GM19023 (cell line): Measurements from ENCODE around the gene NHLRC3.
"Not testable (repeated sequence)": the region's sequence is repeated elsewhere in the genome, so short reads cannot be mapped to it uniquely, and the experiment has no call there.

Source experiments
- ATAC-seq: cut with Tn5 transposase; IDR thresholded peaks from one replicate; pipeline ENCODE4 v1.9.1; 2021; ENCODE audit warnings: mild to moderate bottlenecking, moderate library complexity; ENCODE audit not compliant: unreplicated experiment

NHLRC3 gene, protein sequence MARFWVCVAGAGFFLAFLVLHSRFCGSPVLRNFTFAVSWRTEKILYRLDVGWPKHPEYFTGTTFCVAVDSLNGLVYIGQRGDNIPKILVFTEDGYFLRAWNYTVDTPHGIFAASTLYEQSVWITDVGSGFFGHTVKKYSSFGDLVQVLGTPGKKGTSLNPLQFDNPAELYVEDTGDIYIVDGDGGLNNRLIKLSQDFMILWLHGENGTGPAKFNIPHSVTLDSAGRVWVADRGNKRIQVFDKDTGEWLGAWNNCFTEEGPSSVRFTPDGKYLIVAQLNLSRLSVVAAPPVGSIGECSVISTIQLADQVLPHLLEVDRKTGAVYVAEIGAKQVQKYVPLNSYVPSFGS

DNA sequence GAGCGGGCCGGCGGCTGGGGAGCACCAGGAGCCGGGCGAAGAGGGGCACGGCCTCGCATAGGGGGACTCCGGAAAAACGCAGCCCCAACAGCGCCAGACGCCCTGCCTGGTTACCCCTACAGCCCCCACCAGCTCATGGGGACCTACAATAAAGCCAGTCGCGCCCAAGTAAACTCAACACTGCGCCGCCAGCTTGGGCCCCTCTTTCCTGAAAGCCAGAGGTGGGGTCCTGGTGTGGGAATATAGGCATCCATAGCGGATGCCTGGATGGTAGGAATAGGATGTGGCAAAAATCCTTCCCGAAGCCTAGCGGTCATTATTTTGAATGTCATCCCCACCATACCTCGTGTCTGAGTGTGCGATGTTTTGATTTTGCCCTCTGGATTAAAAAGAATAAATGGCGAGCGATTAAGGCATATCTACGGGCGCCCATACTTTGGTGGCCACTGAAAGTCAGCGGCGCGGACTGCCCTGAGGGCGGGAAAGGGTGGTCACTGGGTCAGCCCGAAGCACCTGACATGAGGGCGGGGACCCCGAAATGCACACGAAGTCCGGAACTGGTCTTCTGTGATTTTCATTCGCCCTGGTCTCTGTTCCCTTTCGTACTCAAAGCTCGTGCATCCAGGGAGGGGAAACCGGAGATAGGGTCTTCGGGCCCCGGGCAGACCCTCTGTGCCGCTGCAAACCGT, at the start of gene NHLRC3, which contains the start of gene PROSER1:
TSS of gene NHLRC3 (plus strand) at position 577 of the 689 bp plus-strand sequence. CDS start 184 bp downstream, outside the sequence.
TSS of gene PROSER1 (minus strand) at position 210 of the 689 bp plus-strand sequence. CDS start 847 bp downstream, outside the sequence.
- ATAC-seq = peak; percentile 81

DNA sequence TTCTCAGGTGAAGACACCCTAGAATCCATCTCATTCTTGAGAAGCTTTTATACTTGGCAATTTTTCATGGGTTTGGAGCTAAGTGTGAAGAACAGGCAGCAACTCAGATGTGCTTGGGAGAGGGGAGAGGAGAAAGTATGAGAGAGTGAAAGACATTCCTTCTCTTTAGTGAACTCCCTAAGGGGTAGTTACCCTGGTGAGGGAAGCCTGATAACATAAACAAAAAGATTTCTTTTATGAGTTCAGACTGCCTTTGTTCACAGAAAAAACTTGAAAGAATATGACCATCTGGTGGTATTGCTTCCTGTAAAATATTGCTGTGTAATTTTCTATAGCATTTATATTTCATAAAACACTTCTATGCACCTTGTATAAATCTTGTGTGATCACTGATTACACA, 47.6 kb upstream of the NHLRC3 start, which contains the start of gene STOML3:
TSS of gene STOML3 (minus strand) at position 139 of the 400 bp plus-strand sequence. CDS start at position 29, 110 bp downstream.
- no peak for ATAC-seq

DNA sequence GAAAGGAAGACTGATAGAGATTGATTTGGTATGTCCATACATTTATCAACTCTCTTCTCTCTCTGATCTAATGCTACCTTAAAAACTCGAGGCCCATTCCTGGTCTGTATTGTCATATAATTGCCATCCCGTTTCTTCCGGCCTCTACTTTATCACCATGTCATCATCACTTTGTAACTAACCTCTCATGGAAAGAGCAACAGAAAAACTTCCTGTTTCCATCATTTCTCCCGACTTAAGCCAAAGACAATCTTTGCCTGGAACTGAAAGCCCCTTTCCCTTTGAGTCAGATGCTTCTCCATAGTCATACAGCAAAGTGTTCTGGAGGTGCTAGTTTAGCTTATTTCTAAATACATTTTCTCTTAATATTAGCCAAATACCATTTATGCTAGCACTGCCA, 44.9 kb upstream of the NHLRC3 start:
- no peak for ATAC-seq

DNA sequence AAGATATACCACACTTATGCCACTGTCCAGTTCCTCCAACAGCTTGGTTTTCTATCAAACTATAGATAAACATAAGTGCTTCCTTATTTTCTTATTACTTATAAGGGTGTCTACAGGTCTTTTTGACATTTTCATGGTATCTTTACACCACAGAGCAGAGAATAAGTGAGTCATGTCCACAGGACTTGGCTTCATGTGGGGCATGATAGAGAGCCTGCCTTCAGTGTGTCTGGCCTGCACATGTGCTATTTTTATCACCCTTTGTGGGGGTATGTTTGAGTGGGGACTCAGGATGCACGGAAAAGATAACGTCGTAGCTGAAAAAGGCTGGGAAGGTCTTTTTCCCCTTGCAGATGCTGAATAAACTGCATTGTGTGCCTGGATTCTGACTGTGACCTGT, 39.5 kb upstream of the NHLRC3 start:
- no peak for ATAC-seq

DNA sequence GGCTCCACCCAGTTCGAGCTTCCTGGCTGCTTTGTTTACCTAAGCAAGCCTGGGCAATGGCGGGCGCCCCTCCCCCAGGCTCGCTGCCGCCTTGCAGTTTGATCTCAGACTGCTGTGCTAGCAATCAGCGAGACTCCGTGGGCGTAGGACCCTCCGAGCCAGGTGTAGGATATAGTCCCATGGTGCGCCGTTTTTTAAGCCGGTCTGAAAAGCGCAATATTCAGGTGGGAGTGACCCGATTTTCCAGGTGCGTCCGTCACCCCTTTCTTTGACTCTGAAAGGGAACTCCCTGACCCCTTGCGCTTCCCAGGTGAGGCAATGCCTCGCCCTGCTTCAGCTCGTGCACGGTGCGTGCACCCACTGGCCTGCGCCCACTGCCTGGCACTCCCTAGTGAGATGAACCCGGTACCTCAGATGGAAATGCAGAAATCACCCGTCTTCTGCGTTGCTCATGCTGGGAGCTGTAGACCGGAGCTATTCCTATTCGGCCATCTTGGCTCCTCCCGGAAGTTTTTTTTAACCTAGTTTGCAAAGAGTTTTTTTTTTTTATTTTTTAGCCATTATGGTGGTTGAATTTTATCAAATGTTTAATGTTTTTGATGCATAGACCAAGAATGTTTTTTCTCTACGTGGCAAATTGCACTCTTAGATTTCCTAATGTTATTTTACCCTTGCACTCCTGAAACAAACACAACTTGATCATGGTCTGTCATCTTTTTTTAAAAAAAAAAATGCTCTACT, 31.7 kb upstream of the NHLRC3 start:
- not testable (repeated sequence) for ATAC-seq

DNA sequence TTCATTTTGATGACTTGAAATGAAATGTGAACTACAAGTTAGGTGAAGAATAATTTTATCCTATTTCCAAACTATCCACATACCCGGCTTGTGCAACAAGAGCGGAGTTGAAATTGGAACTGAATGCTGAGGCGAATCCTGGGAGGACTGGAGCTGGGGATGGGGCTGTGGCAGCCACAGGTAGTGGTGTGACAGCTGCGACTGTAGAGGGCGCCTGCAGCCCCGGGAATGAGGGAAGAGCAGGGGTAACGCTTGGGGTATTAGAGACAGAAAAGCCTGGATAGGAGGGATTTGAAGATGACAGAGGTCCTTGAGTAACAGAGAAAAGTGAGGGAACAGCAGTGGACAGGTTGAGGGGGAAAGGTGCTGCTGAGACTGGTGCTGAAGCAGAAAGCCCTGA, 25.6 kb upstream of the NHLRC3 start:
- ATAC-seq = no peak

DNA sequence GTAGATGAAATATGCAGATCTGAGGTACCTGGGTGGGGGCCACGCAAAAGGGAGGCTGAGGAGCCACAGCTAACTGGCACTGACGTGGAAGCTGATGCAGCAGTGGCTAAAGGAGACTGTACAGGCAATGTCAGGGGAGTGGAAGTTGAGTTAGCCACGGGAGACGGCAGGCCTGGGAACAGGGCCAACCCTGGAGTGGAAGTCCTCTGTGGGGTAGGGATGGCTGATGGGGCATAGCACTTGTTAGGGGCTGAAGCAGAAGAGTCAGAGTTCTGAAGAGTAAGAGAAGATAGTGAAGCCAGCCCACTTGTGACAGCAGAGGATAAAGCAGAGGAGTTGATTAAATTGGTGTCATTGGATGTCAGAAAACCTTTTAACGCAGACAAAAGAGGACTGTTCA, 24.8 kb upstream of the NHLRC3 start:
- ATAC-seq = no peak

DNA sequence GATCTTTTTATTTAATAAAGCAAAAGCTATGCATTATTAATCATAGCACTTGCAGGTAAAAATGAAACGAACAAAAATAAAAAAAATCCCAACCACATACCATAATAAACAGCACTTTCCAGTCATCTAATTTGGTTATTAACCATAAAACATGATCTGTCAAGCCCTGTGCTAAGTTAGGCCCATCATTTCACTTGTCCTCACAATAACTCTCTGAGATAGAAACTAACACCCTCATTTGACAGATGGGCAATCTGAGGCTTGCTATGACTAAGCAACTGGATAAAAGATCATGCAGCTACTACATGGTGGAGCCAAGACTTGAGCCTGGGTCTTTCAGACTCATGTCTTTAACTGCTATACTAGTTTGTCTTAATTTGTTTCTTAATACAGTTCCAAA, 22.2 kb upstream of the NHLRC3 start:
- ATAC-seq = peak; percentile 66

DNA sequence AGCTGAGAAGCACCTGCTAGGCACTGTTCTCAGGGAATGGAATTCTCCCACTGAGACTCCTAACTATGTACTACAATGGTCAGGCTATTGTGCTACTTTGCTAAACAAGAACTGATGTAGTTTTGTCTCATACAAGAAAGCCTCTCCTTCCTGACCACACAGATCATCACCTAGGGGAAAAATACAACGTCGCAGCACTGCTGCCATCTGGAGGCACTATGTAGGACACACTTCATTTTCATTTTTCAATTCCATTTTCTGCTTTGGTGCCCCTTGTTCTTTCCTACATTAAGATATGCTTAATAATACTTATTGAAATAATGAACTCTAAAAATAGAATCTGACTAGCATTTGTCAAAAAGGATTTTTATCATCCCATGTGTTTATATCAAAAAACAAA, 21.5 kb upstream of the NHLRC3 start:
- peak; percentile 85 for ATAC-seq

DNA sequence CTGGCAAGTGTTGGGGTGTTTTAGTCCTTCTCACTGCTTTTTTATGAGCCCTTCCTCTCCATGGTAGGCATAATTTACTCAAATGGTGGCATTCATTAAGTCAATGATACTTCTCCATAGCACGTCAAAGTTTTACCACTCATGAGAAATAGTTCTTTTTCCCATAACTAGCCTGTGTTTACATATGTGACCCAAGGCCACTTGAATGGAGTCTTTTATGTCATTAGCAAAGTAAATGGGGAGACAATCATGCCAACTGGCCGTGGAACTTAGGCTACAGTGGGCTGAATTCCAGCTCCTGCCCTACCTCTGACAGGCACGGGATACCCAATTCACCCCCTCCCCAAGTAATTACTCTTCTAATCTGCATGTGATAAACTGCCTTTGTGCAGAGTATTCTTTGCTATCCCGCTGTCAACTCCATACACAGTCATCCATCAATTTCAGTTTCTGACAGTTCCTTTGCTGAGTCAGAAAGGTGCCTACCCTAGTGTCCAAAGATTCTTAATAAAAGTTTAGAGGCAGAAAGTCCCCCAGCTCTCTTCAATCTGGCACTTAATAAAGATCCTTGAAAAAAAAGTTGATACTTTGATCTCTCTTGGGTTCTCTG, 17.3 kb upstream of the NHLRC3 start:
- no peak for ATAC-seq

DNA sequence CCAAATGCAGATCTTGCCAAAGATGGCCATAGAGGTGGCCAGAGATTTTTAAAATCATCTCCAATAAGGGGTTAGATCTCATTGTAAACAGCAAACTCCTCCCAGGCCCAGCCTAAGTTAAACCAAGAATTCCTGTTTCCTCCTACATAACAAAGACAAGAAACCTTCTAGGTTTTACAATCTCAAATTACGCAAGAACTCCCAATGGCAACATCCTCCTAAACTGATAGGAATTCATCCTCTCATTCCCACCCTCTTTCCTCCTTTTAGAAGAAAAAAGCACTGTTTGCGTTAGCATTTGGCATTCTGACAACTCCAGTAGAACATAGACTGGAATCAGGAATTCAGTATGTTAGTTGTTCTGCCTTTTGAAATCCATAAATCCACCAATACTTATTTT, 14.9 kb upstream of the NHLRC3 start:
- no peak for ATAC-seq

DNA sequence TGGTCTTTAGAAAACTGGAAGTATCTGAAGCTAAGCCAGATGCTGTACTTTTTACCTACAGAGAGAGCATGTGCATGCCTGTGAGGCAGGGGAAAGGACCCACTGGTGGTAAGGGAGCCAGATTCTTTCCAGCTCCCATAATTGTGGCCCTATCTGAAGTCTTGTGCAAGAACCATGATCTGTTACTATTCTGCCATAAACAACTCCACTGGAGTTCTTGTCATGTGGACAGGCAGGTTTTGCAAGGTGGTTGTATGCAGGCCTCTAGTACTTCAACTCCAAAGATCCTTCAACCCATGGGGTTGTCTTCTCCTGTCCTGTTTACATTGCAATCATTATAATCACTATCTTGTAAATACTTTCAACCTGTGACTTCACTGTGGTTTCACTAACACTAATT, 14.5 kb upstream of the NHLRC3 start:
- no peak for ATAC-seq

DNA sequence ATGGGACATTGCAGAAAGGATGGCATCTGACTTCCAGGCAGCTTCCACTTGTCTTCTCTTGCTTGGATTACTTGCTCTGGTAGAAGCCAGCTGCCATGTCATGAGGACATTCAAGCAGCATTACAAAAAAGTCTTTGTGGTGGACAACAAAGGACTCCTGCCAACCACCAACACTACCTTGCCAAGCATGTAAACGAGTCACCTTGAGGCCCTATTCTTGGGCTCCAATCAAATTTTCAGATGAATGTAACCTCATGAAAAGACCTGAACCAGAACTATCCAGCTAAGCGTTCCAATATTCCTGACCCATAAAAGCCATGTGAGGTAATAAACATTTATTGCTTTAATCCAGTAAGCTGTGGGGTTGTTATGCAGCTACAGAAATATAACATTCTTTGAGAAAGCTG, 12.8 kb upstream of the NHLRC3 start:
- no peak for ATAC-seq

DNA sequence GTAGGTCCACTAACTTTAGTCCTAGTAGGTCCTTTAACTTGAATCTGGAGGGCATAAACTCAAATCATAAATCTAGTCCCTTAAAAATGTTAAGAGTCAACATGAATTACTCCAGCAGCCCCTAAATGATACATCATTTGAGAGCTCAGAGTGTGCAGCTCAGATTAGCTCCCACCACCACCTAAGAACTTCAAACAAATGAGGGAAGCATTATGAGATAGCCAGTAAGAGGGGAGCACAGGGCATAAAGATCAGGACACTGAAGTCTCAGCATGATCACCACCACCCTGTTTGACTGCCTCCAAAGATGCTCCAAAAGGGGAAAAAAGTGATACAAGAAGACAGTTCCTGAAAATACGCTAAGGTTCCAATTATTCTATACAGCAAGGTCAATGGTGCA, 6.1 kb upstream of the NHLRC3 start:
- ATAC-seq = no peak

DNA sequence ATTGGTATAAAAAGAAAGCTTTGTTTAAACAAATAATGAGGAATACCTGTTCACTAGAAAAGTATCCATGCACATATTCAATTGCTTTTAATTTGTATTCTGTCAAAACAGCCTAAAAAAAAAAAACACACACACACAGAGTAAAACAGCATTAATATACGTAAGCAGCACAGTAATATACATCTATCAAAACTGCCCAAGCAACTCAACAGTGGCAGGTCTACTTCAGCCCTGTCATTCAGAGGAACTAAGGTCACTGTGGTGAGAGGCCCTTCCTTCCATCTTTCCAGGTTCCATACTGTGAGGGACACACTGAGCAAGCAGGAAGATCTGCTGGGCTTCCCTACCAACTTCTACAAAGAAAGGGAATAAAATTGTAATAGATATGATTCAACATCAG, 4.2 kb upstream of the NHLRC3 start:
- no peak for ATAC-seq

DNA sequence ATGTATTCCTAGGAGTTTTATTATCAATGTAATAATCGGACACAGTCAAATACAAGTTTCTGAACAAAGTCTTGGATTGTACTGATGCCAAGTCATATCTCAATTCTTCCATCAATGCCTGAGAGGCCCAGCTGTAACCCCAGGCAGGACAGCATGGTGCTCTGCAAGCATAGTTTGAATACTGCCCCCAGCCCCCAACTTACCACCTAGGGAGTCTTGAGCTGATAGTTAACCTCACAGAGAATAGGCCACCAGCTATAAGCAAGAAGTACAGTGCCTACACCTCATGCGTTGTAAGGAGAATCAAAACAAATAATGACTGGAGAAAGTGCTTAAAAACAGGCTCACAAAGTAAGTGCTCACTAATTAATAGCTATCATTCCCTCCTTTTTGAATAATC, 3.1 kb upstream of the NHLRC3 start:
- ATAC-seq = no peak

DNA sequence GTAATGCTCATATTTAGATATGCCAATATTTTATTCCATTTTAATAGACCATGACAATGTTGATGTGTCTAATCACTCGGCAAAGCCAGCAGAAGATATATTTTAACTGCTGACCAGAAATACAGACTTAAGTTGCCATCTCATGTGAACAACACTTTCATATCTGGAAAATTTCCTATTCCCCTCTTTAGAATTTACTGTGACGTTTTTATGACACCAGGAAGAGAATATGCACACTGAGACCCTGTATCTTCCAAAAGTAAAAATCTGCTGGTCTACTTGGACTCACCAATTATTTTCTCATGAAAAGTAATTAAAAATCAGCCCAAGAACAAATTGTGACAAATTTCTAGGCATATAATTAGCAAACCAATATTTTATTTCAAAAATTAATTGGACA, 2.5 kb upstream of the NHLRC3 start:
- ATAC-seq = no peak

DNA sequence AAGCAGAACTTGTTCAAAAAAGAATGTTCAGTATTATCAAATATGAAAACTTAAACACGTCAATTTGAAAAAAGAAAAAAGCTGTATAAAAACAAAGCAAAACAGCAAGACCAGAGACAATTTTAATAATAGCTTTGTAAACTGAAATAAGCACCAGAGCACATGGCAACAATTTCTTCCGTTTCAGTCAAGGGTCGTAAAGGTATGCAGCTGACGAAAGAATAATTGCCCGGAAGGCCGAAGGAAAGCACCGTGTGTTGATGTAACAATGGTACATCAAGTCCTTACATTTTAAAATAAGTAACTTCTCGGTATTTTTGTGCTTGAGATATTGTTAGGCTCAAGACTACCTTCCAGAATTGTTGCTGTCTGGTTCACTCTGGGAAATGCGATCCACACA, 2.0 kb upstream of the NHLRC3 start:
- no peak for ATAC-seq

DNA sequence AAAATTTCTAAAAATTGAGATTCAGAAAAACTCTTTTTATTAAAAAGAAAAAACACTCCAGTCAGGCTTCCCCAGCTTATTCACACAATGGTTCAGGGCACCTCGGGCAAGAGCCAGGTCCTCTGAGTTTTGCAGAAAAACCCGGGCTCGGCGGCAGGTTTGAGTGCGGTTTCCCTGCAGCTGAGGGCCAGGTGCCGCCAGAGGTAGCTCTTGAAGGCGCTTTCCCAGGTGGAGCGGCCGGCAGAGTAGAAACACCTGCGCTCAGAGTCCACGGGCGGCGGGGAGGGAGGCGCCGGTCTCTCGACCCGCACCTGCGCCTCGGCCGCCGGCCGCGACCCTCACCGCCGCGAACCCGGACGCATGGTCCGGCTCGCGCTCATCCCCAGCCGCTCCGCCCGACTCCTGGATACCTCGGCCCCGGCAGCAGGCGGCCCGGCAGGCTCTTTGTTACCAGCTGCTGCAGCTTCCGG, 811 bp upstream of the NHLRC3 start:
- peak; percentile 31 for ATAC-seq

DNA sequence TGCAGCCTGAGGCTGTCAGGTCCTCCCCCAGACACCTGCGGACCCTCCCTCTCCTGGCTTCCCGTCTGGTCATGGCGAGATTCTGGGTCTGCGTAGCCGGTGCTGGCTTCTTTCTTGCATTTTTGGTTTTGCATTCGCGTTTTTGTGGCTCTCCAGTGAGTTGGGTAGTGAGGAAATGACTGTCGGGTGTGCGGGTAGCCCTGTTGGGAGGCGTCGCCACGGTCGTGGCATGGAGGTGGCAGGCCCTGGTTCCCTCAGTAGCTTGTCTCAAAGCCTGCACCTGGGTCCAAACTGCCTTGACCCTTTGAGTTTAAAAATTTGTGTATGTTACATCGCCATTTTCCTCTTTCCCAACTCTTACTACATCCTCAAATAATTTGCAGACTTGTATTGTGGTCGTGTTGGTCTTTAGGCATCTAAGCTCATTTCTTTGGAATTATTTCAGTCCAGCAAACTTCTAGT, 344 bp downstream of the NHLRC3 start:
- ATAC-seq = peak; percentile 27

DNA sequence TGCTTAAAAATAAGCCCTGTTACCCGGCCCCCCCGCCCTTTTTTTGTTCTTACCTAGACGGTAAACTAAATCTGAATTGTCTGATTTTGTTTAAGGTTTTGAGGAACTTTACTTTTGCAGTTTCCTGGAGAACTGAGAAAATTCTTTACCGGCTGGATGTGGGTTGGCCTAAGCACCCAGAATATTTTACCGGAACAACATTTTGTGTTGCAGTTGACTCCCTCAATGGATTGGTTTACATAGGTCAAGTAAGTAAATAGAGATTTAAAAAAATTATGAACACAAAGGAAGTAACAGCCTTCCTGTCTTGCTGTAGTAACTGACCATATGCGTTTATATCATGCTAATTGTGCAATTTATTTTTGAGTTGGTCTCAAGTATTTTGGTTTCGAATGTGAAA, 785 bp downstream of the NHLRC3 start:
- ATAC-seq = no peak
